GM12878 (cell line): ENCODE results near the gene SH3BGRL3. TPM values are rescaled to one million over a fixed set of nuclear protein-coding genes. Genes with fewer than 3 reads are reported as not detected.

Source experiments
- HDAC2 ChIP-seq: fragments of 200-600 bp; sonication (generic); IDR thresholded peaks from 2 replicates; pipeline ENCODE4 v1.6.1; 2017
- PML ChIP-seq: IDR thresholded peaks from 2 replicates; pipeline ENCODE4 v1.6.1; 2012; ENCODE audit warnings: low read length, inconsistent platforms
- RBBP5 ChIP-seq: fragments of 200-600 bp; sonication (generic); conservative IDR thresholded peaks from 2 replicates; pipeline ENCODE4 v1.6.1; 2016
- STAT1 ChIP-seq: fragments of 450-650 bp; conservative IDR thresholded peaks from 2 replicates; pipeline ENCODE4 v1.6.1; 2014; ENCODE audit warnings: antibody characterized with exemption, mild to moderate bottlenecking
- polyA plus RNA-seq, 11 experiments: library from polyadenylated mRNA; depleted of rRNA in 4 of 11; unstranded in 6 of 11; stranded (reverse) in 5 of 11; fragments of >200 nt; fragmentation: Nextera tagmentation in 4 of 11; fragmentation: Illumina TruSeq in 1 of 11; extraction: Ambion mirVana in 4 of 11; extraction: Trizol in 1 of 11; gene quantifications; 1 replicate in 1 of 11; 2 replicates in 10 of 11; pipeline versions ENCODE4 v1.2.1 to v1.2.3, GENCODE V29; 2011 to 2016; ENCODE audit warnings: inconsistent platforms in 2 of 11, missing spikeins in 2 of 11, low read depth in 1 of 11
- total RNA-seq, 4 experiments: library from RNA; depleted of rRNA in 3 of 4; stranded (reverse); fragments of >200 nt in 3 of 4; fragmentation: Illumina TruSeq in 1 of 4; extraction: Trizol in 1 of 4; gene quantifications; 2 replicates each; pipeline versions ENCODE4 v1.2.1 to v1.2.3, GENCODE V29; 2013 to 2021
- TF ChIP-seq, protein P1 (sequence below): IDR thresholded peaks from 2 replicates; pipeline ENCODE4 v1.6.1; 2012; ENCODE audit warnings: improper control_type of control experiment, low read depth, low read length; ENCODE audit not compliant: insufficient replicate concordance
- TF ChIP-seq, protein P2 (sequence below): fragments of 450-650 bp; IDR thresholded peaks from 2 replicates; pipeline ENCODE4 v1.6.1; 2014; ENCODE audit warnings: mild to moderate bottlenecking
- TF ChIP-seq, protein P3 (sequence below): IDR thresholded peaks from 2 replicates; pipeline ENCODE4 v1.6.1; 2011; ENCODE audit warnings: borderline replicate concordance, low read depth, mild to moderate bottlenecking, moderate library complexity, low read length; ENCODE audit not compliant: insufficient read depth, poor library complexity, severe bottlenecking
- TF ChIP-seq, protein P4 (sequence below): fragments of 450-650 bp; formaldehyde crosslinking; IDR thresholded peaks from 2 replicates; pipeline ENCODE4 v1.5.0; 2022; ENCODE audit warnings: mild to moderate bottlenecking, missing genetic modification characterization

Gene SH3BGRL3
- total and polyA plus RNA-seq, 10 of the 15 experiments (the other 5 are each of a cell fraction or from before 2014, with no cell fraction given), result 39.7 to 390 (median 118) TPM

DNA sequence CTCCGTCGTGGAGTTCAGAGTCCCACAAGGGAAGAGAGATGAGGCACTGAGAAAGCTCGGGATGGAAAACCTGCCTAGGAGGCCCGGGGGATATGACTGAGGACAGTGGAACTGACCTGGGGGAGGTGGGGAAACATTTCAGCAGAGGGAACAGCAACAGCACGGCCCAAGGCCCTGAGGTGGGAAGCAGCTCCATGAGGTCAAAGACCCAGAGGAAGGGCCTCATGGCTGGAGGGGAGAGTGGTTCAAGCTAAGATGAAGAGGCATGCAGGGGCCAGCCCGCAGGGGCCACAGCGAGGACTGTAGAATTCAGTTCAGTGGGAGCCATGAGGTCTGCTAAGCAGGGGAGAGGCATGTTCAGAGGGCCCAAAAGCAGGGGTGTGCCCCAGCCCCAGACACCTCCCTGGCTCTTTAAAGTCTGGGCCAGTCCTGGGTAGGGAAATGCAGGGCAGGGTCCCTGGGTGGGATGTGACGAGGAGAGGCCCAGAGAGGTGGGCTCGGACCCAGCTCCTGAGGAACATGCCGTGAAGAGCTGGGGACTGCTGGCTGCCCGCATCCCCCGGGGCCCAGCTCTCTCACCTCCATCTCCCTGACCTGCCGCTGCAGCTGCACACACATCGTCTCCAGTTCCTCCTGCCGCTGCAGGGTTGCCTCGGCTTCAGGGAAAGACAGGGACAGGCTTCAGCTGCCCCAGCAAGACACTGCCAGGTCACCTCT, 16.6 kb downstream of the SH3BGRL3 start (continued):
- TF ChIP-seq, protein P1, sequence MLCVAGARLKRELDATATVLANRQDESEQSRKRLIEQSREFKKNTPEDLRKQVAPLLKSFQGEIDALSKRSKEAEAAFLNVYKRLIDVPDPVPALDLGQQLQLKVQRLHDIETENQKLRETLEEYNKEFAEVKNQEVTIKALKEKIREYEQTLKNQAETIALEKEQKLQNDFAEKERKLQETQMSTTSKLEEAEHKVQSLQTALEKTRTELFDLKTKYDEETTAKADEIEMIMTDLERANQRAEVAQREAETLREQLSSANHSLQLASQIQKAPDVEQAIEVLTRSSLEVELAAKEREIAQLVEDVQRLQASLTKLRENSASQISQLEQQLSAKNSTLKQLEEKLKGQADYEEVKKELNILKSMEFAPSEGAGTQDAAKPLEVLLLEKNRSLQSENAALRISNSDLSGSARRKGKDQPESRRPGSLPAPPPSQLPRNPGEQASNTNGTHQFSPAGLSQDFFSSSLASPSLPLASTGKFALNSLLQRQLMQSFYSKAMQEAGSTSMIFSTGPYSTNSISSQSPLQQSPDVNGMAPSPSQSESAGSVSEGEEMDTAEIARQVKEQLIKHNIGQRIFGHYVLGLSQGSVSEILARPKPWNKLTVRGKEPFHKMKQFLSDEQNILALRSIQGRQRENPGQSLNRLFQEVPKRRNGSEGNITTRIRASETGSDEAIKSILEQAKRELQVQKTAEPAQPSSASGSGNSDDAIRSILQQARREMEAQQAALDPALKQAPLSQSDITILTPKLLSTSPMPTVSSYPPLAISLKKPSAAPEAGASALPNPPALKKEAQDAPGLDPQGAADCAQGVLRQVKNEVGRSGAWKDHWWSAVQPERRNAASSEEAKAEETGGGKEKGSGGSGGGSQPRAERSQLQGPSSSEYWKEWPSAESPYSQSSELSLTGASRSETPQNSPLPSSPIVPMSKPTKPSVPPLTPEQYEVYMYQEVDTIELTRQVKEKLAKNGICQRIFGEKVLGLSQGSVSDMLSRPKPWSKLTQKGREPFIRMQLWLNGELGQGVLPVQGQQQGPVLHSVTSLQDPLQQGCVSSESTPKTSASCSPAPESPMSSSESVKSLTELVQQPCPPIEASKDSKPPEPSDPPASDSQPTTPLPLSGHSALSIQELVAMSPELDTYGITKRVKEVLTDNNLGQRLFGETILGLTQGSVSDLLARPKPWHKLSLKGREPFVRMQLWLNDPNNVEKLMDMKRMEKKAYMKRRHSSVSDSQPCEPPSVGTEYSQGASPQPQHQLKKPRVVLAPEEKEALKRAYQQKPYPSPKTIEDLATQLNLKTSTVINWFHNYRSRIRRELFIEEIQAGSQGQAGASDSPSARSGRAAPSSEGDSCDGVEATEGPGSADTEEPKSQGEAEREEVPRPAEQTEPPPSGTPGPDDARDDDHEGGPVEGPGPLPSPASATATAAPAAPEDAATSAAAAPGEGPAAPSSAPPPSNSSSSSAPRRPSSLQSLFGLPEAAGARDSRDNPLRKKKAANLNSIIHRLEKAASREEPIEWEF, result no peak
- TF ChIP-seq RBBP5 (no peak), STAT1 (no peak), PML (no peak), HDAC2 (no peak)
- TF ChIP-seq, protein P2, sequence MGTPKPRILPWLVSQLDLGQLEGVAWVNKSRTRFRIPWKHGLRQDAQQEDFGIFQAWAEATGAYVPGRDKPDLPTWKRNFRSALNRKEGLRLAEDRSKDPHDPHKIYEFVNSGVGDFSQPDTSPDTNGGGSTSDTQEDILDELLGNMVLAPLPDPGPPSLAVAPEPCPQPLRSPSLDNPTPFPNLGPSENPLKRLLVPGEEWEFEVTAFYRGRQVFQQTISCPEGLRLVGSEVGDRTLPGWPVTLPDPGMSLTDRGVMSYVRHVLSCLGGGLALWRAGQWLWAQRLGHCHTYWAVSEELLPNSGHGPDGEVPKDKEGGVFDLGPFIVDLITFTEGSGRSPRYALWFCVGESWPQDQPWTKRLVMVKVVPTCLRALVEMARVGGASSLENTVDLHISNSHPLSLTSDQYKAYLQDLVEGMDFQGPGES, result no peak
- TF ChIP-seq, protein P3, sequence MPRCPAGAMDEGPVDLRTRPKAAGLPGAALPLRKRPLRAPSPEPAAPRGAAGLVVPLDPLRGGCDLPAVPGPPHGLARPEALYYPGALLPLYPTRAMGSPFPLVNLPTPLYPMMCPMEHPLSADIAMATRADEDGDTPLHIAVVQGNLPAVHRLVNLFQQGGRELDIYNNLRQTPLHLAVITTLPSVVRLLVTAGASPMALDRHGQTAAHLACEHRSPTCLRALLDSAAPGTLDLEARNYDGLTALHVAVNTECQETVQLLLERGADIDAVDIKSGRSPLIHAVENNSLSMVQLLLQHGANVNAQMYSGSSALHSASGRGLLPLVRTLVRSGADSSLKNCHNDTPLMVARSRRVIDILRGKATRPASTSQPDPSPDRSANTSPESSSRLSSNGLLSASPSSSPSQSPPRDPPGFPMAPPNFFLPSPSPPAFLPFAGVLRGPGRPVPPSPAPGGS, result no peak
- TF ChIP-seq, protein P4, sequence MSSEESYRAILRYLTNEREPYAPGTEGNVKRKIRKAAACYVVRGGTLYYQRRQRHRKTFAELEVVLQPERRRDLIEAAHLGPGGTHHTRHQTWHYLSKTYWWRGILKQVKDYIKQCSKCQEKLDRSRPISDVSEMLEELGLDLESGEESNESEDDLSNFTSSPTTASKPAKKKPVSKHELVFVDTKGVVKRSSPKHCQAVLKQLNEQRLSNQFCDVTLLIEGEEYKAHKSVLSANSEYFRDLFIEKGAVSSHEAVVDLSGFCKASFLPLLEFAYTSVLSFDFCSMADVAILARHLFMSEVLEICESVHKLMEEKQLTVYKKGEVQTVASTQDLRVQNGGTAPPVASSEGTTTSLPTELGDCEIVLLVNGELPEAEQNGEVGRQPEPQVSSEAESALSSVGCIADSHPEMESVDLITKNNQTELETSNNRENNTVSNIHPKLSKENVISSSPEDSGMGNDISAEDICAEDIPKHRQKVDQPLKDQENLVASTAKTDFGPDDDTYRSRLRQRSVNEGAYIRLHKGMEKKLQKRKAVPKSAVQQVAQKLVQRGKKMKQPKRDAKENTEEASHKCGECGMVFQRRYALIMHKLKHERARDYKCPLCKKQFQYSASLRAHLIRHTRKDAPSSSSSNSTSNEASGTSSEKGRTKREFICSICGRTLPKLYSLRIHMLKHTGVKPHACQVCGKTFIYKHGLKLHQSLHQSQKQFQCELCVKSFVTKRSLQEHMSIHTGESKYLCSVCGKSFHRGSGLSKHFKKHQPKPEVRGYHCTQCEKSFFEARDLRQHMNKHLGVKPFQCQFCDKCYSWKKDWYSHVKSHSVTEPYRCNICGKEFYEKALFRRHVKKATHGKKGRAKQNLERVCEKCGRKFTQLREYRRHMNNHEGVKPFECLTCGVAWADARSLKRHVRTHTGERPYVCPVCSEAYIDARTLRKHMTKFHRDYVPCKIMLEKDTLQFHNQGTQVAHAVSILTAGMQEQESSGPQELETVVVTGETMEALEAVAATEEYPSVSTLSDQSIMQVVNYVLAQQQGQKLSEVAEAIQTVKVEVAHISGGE (CRISPR knock-in tag), result no peak
